22Rv1 (cell line): Measurements from ENCODE around the gene SLC13A2.

ENCODE experiments used
- ZFX ChIP-seq: fragments of 450-650 bp; IDR thresholded peaks from 2 replicates; pipeline ENCODE4 v1.6.1; 2017; ENCODE audit warnings: antibody characterized with exemption, borderline replicate concordance
- TF ChIP-seq, protein P1 (sequence below): fragments of 450-650 bp; IDR thresholded peaks from 2 replicates; pipeline ENCODE4 v1.5.1; 2017; ENCODE audit warnings: mild to moderate bottlenecking

GRCh38 chr17:28446716-28447395, 26.6 kb upstream of the SLC13A2 start:
- TF ChIP-seq, protein P1, sequence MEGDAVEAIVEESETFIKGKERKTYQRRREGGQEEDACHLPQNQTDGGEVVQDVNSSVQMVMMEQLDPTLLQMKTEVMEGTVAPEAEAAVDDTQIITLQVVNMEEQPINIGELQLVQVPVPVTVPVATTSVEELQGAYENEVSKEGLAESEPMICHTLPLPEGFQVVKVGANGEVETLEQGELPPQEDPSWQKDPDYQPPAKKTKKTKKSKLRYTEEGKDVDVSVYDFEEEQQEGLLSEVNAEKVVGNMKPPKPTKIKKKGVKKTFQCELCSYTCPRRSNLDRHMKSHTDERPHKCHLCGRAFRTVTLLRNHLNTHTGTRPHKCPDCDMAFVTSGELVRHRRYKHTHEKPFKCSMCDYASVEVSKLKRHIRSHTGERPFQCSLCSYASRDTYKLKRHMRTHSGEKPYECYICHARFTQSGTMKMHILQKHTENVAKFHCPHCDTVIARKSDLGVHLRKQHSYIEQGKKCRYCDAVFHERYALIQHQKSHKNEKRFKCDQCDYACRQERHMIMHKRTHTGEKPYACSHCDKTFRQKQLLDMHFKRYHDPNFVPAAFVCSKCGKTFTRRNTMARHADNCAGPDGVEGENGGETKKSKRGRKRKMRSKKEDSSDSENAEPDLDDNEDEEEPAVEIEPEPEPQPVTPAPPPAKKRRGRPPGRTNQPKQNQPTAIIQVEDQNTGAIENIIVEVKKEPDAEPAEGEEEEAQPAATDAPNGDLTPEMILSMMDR: no peak
- TF ChIP-seq ZFX: no peak
